WTC11 (cell line): ENCODE results near the gene ZNF121. TPM values are rescaled to one million over a fixed set of nuclear protein-coding genes. Genes with fewer than 3 reads are reported as not detected.

Experiments used
- ATAC-seq: fragments of 200-7000 bp; cut with Tn5 transposase; 2 replicates; pipeline ENCODE4 v1.10.0; 2021; ENCODE audit warnings: mild to moderate bottlenecking, moderate library complexity
- CTCF ChIA-PET: fragments of 300-600 bp; sonication (Branson Sonifier 250); formaldehyde crosslinking; loops from one replicate; lab custom pipeline; 2021; ENCODE audit warnings: antibody characterized with exemption; lab: Charles Lee
- POLR2A ChIA-PET: fragments of 350-600 bp; sonication (Branson Sonifier 250); formaldehyde crosslinking; loops from one replicate; lab custom pipeline; 2021; ENCODE audit warnings: antibody characterized with exemption; lab: Charles Lee
- DNase-seq: peaks from one replicate; pipeline ENCODE4 v3.0.0; 2021; ENCODE audit warnings: low spot score
- H3K27ac Mint-ChIP-seq: 2 replicates; pipeline ENCODE4 v1.8.0; 2021; ENCODE audit warnings: mixed read lengths
- H3K27me3 Mint-ChIP-seq: 2 replicates; pipeline ENCODE4 v1.8.0; 2021; ENCODE audit warnings: low read depth, mild to moderate bottlenecking, moderate library complexity, mixed read lengths
- H3K36me3 Mint-ChIP-seq: 2 replicates; pipeline ENCODE4 v1.8.0; 2021; ENCODE audit warnings: mixed read lengths
- H3K4me1 Mint-ChIP-seq: 2 replicates; pipeline ENCODE4 v1.8.0; 2022; ENCODE audit warnings: mixed read lengths
- H3K4me3 Mint-ChIP-seq: 2 replicates; pipeline ENCODE4 v1.8.0; 2021; ENCODE audit warnings: mild to moderate bottlenecking, moderate library complexity, mixed read lengths
- H3K9me3 Mint-ChIP-seq: 2 replicates; pipeline ENCODE4 v1.8.0; 2021; ENCODE audit warnings: mixed read lengths
- CREB1 ChIP-seq: sonication (generic); formaldehyde crosslinking; IDR thresholded peaks from 2 replicates; pipeline ENCODE4 v1.8.0; 2023; ENCODE audit warnings: mild to moderate bottlenecking, missing genetic modification reagents
- CREM ChIP-seq: sonication (generic); formaldehyde crosslinking; IDR thresholded peaks from 2 replicates; pipeline ENCODE4 v1.8.1; 2022; ENCODE audit warnings: mild to moderate bottlenecking, missing genetic modification reagents, moderate library complexity
- EMX1 ChIP-seq: fragments of 250-450 bp; sonication (Bioruptor Pico); IDR thresholded peaks from 2 replicates; pipeline ENCODE4 v1.8.0; 2021; ENCODE audit warnings: mild to moderate bottlenecking
- ESRRA ChIP-seq: sonication (generic); formaldehyde crosslinking; IDR thresholded peaks from 2 replicates; pipeline ENCODE4 v1.8.1; 2022; ENCODE audit warnings: mild to moderate bottlenecking, missing genetic modification reagents, borderline replicate concordance
- KAT7 ChIP-seq: sonication (generic); formaldehyde crosslinking; IDR thresholded peaks from 2 replicates; pipeline ENCODE4 v1.8.1; 2023; ENCODE audit warnings: missing genetic modification reagents, mild to moderate bottlenecking, borderline replicate concordance
- RORB ChIP-seq: fragments of 250-450 bp; sonication (Bioruptor Pico); IDR thresholded peaks from 2 replicates; pipeline ENCODE4 v1.9.0; 2021; ENCODE audit warnings: mild to moderate bottlenecking
- ZNF219 ChIP-seq: sonication (generic); formaldehyde crosslinking; IDR thresholded peaks from 2 replicates; pipeline ENCODE4 v1.8.0; 2023; ENCODE audit warnings: missing genetic modification reagents, mild to moderate bottlenecking, borderline replicate concordance
- ZNF232 ChIP-seq: sonication (generic); formaldehyde crosslinking; IDR thresholded peaks from 2 replicates; pipeline ENCODE4 v1.8.0; 2022; ENCODE audit warnings: mild to moderate bottlenecking, missing genetic modification reagents
- total RNA-seq: library from RNA; stranded (reverse); gene quantifications from 3 replicates; pipeline ENCODE4 v1.2.3, GENCODE V29; 2021
- TF ChIP-seq, protein P1 (sequence below): fragments of 250-450 bp; sonication (Bioruptor Pico); IDR thresholded peaks from 2 replicates; pipeline ENCODE4 v1.9.0; 2021; ENCODE audit warnings: mild to moderate bottlenecking, borderline replicate concordance
- TF ChIP-seq, protein P2 (sequence below): fragments of 250-450 bp; sonication (Bioruptor Pico); IDR thresholded peaks from 2 replicates; pipeline ENCODE4 v1.9.0; 2021; ENCODE audit warnings: mild to moderate bottlenecking
- TF ChIP-seq, protein P3 (sequence below): fragments of 200-600 bp; IDR thresholded peaks from 2 replicates; pipeline ENCODE4 v1.8.0; 2022; ENCODE audit warnings: antibody characterized with exemption
- TF ChIP-seq, protein P4 (sequence below): sonication (generic); formaldehyde crosslinking; IDR thresholded peaks from 2 replicates; pipeline ENCODE4 v1.8.1; 2022; ENCODE audit warnings: mild to moderate bottlenecking, missing genetic modification reagents, moderate library complexity, borderline replicate concordance
- TF ChIP-seq, protein P5 (sequence below): sonication (generic); formaldehyde crosslinking; IDR thresholded peaks from 2 replicates; pipeline ENCODE4 v1.8.1; 2022; ENCODE audit warnings: low read depth, mild to moderate bottlenecking, moderate library complexity, missing genetic modification reagents, borderline replicate concordance

ZNF121 gene
- total RNA-seq, 1 experiment from 2014 or later = 203 TPM

DNA sequence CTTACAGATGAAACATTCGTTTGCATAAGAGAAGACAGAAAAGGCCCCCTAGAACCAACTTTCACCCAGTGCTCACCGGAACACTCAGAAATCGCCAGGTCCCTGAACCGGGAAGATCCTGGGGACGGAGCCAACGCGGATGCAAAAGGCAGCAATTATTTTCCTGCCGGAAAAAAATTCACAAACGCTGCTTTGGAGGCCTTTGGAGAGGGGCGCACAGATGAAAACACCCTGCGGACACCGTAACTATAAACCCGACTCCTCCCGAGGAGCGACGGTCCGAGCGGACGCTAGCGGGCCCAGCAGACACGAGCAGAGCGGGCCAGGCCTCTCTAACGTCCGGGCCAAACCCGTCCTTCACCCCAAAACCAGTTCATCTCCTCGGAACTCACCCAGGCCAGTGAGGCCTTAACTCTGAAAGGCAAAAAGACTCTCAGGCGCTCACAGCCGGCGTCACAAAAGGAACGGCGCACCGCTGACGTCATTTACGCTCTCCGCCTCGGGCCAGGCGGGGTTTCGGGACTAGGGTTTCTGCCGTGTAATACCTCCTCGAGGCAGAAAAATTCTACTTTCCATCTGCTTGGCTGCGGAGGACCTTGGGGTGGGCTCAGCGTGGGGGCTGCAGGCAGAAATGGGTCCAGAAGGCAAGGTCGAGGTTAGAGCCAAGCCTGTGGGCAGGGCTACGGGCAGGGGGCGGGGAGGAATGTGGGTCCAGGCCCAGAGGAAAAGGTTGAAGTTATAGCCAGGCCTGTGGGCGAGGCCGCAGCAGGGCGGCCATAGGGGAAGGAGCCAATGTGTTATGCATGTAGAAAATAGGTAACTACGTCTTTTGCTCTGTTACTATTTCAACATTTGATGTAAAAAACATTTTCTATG is 45.9 kb downstream of the ZNF121 start, which contains the start of gene ZNF426 (continued):
- TF ChIP-seq, protein P1, sequence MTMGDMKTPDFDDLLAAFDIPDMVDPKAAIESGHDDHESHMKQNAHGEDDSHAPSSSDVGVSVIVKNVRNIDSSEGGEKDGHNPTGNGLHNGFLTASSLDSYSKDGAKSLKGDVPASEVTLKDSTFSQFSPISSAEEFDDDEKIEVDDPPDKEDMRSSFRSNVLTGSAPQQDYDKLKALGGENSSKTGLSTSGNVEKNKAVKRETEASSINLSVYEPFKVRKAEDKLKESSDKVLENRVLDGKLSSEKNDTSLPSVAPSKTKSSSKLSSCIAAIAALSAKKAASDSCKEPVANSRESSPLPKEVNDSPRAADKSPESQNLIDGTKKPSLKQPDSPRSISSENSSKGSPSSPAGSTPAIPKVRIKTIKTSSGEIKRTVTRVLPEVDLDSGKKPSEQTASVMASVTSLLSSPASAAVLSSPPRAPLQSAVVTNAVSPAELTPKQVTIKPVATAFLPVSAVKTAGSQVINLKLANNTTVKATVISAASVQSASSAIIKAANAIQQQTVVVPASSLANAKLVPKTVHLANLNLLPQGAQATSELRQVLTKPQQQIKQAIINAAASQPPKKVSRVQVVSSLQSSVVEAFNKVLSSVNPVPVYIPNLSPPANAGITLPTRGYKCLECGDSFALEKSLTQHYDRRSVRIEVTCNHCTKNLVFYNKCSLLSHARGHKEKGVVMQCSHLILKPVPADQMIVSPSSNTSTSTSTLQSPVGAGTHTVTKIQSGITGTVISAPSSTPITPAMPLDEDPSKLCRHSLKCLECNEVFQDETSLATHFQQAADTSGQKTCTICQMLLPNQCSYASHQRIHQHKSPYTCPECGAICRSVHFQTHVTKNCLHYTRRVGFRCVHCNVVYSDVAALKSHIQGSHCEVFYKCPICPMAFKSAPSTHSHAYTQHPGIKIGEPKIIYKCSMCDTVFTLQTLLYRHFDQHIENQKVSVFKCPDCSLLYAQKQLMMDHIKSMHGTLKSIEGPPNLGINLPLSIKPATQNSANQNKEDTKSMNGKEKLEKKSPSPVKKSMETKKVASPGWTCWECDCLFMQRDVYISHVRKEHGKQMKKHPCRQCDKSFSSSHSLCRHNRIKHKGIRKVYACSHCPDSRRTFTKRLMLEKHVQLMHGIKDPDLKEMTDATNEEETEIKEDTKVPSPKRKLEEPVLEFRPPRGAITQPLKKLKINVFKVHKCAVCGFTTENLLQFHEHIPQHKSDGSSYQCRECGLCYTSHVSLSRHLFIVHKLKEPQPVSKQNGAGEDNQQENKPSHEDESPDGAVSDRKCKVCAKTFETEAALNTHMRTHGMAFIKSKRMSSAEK (CRISPR knock-in tag) = no peak
- TF ChIP-seq ZNF219 (CRISPR knock-in tag) = no peak
- no peak; the same call in 1 of the 2 replicates for TF ChIP-seq ESRRA (CRISPR knock-in tag)
- TF ChIP-seq, protein P2, sequence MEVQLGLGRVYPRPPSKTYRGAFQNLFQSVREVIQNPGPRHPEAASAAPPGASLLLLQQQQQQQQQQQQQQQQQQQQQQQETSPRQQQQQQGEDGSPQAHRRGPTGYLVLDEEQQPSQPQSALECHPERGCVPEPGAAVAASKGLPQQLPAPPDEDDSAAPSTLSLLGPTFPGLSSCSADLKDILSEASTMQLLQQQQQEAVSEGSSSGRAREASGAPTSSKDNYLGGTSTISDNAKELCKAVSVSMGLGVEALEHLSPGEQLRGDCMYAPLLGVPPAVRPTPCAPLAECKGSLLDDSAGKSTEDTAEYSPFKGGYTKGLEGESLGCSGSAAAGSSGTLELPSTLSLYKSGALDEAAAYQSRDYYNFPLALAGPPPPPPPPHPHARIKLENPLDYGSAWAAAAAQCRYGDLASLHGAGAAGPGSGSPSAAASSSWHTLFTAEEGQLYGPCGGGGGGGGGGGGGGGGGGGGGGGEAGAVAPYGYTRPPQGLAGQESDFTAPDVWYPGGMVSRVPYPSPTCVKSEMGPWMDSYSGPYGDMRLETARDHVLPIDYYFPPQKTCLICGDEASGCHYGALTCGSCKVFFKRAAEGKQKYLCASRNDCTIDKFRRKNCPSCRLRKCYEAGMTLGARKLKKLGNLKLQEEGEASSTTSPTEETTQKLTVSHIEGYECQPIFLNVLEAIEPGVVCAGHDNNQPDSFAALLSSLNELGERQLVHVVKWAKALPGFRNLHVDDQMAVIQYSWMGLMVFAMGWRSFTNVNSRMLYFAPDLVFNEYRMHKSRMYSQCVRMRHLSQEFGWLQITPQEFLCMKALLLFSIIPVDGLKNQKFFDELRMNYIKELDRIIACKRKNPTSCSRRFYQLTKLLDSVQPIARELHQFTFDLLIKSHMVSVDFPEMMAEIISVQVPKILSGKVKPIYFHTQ (CRISPR knock-in tag) = no peak
- no peak for TF ChIP-seq RORB (CRISPR knock-in tag)
- peak; percentile 90; the same call in 1 of the 2 replicates for TF ChIP-seq KAT7 (CRISPR knock-in tag)

DNA sequence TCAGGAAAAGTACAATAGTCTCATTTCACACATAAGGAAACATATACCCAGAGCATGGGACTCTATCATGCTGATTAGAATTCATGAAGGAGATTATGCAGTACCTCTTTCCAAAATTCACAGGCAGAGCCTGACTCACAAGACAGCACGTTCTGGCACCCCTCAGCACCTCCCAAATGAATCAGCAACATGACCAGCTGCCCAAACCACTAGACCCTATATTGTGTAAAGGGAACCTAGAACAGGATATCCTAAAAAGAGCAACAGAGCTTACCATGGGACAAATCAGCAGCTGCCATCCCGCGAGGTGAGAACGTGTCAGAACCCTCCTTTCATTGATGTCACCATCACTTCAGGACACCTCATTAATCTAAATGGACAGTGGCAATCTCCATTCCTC is 48.4 kb downstream of the ZNF121 start:
- no peak for TF ChIP-seq ZNF232 (CRISPR knock-in tag)
- Mint-ChIP-seq H3K4me1 (peaks cover 6% of the 10 kb centered on the region), H3K4me3 (no peak overlapping the region; the same call in 1 of the 2 replicates), H3K27me3 (no peaks in the 10 kb centered on the region; the same call in 1 of the 2 replicates), H3K36me3 (peaks cover 72% of the 10 kb centered on the region), H3K27ac (no peak overlapping the region), H3K9me3 (peaks cover 50% of the 10 kb centered on the region)
- ATAC-seq = no peak
- POLR2A ChIA-PET = no interaction called here
- CTCF ChIA-PET = no interaction called here
- no peak for DNase-seq

DNA sequence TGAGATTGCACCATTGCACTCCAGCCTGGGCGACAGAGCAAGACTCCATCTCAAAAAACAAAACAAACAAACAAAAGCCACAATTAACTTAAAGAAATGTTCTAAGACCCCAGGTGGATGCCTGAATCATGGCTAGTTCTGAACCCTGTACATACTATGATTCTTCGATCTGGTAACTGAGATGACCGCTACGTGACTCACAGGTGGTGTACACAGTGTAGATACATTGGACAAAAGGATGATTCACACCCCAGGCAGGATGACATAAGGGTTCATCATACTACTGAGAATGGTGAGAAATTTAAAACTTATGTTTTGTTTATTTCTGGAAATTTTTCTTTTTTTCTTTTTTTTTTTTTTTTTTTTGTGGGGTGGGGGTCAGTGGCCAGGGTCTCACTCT is 52.4 kb downstream of the ZNF121 start:
- Mint-ChIP-seq H3K36me3 (peaks cover 97% of the 10 kb centered on the region), H3K27ac (no peak overlapping the region), H3K27me3 (peaks cover 12% of the 10 kb centered on the region), H3K9me3 (peaks cover 67% of the 10 kb centered on the region), H3K4me1 (no peaks in the 10 kb centered on the region), H3K4me3 (no peak overlapping the region)
- CTCF ChIA-PET = no interaction called here
- no peak for ATAC-seq
- POLR2A ChIA-PET = no interaction called here
- TF ChIP-seq CREB1 (no peak), EMX1 (CRISPR knock-in tag) (no peak), CREM (CRISPR knock-in tag) (no peak), ESRRA (CRISPR knock-in tag) (no peak)
- TF ChIP-seq, protein P3, sequence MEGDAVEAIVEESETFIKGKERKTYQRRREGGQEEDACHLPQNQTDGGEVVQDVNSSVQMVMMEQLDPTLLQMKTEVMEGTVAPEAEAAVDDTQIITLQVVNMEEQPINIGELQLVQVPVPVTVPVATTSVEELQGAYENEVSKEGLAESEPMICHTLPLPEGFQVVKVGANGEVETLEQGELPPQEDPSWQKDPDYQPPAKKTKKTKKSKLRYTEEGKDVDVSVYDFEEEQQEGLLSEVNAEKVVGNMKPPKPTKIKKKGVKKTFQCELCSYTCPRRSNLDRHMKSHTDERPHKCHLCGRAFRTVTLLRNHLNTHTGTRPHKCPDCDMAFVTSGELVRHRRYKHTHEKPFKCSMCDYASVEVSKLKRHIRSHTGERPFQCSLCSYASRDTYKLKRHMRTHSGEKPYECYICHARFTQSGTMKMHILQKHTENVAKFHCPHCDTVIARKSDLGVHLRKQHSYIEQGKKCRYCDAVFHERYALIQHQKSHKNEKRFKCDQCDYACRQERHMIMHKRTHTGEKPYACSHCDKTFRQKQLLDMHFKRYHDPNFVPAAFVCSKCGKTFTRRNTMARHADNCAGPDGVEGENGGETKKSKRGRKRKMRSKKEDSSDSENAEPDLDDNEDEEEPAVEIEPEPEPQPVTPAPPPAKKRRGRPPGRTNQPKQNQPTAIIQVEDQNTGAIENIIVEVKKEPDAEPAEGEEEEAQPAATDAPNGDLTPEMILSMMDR = no peak
- TF ChIP-seq, protein P4, sequence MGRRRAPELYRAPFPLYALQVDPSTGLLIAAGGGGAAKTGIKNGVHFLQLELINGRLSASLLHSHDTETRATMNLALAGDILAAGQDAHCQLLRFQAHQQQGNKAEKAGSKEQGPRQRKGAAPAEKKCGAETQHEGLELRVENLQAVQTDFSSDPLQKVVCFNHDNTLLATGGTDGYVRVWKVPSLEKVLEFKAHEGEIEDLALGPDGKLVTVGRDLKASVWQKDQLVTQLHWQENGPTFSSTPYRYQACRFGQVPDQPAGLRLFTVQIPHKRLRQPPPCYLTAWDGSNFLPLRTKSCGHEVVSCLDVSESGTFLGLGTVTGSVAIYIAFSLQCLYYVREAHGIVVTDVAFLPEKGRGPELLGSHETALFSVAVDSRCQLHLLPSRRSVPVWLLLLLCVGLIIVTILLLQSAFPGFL (CRISPR knock-in tag) = no peak
- TF ChIP-seq, protein P2 (CRISPR knock-in tag) = no peak
- TF ChIP-seq, protein P5, sequence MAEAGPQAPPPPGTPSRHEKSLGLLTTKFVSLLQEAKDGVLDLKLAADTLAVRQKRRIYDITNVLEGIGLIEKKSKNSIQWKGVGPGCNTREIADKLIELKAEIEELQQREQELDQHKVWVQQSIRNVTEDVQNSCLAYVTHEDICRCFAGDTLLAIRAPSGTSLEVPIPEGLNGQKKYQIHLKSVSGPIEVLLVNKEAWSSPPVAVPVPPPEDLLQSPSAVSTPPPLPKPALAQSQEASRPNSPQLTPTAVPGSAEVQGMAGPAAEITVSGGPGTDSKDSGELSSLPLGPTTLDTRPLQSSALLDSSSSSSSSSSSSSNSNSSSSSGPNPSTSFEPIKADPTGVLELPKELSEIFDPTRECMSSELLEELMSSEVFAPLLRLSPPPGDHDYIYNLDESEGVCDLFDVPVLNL = no peak
- DNase-seq = no peak
